HepG2 (cell line): Measurements from ENCODE around the gene STX1B. TPM values are rescaled to one million over a fixed set of nuclear protein-coding genes. Genes with fewer than 3 reads are reported as not detected.

Source experiments
- ARNTL ChIP-seq: sonication (generic); formaldehyde crosslinking; IDR thresholded peaks from 2 replicates; pipeline ENCODE4 v1.4.0; 2020; ENCODE audit warnings: mild to moderate bottlenecking, missing genetic modification reagents
- ATAD3A ChIP-seq: sonication (generic); formaldehyde crosslinking; IDR thresholded peaks from 2 replicates; pipeline ENCODE4 v1.4.0; 2020; ENCODE audit warnings: missing genetic modification reagents
- CHD4 ChIP-seq: fragments of 200-600 bp; sonication (generic); IDR thresholded peaks from 2 replicates; pipeline ENCODE4 v1.7.0; 2017; ENCODE audit warnings: mild to moderate bottlenecking, low read length, borderline replicate concordance
- FOXK1 ChIP-seq: sonication (generic); formaldehyde crosslinking; IDR thresholded peaks from 2 replicates; pipeline ENCODE4 v1.4.0; 2020; ENCODE audit warnings: low read depth, missing genetic modification reagents, borderline replicate concordance
- HMG20A ChIP-seq: IDR thresholded peaks from 2 replicates; pipeline ENCODE4 v1.6.1; 2016; ENCODE audit warnings: borderline replicate concordance
- KMT2A ChIP-seq: sonication (generic); formaldehyde crosslinking; IDR thresholded peaks from 2 replicates; pipeline ENCODE4 v1.4.0; 2020; ENCODE audit warnings: missing genetic modification reagents
- PLRG1 ChIP-seq: fragments of 450-650 bp; conservative IDR thresholded peaks from 2 replicates; pipeline ENCODE4 v1.6.1; 2016
- RBM39 ChIP-seq: fragments of 200-400 bp; formaldehyde crosslinking; IDR thresholded peaks from one replicate; pipeline ENCODE4 v1.6.1; 2018; ENCODE audit warnings: antibody characterized with exemption, mild to moderate bottlenecking, low read depth, low read length; ENCODE audit not compliant: poor library complexity, severe bottlenecking
- SP1 ChIP-seq, 2 experiments: fragments of 450-650 bp in 1 of 2; sonication (generic) in 1 of 2; formaldehyde crosslinking in 1 of 2; IDR thresholded peaks; 2 replicates each; pipeline versions ENCODE4 v1.4.0 to v1.6.1; 2016 to 2020; ENCODE audit warnings: missing genetic modification reagents in 1 of 2
- SP2 ChIP-seq: sonication (generic); formaldehyde crosslinking; IDR thresholded peaks from 2 replicates; pipeline ENCODE4 v1.5.1; 2020; ENCODE audit warnings: mild to moderate bottlenecking, missing genetic modification reagents
- TRIM24 ChIP-seq: sonication (generic); formaldehyde crosslinking; IDR thresholded peaks from 2 replicates; pipeline ENCODE4 v1.8.0; 2022; ENCODE audit warnings: mild to moderate bottlenecking, missing genetic modification reagents
- ZBTB7A ChIP-seq: sonication (generic); formaldehyde crosslinking; IDR thresholded peaks from 2 replicates; pipeline ENCODE4 v1.8.0; 2022; ENCODE audit warnings: mild to moderate bottlenecking, missing genetic modification reagents
- ZNF333 ChIP-seq: sonication (generic); formaldehyde crosslinking; IDR thresholded peaks from 2 replicates; pipeline ENCODE4 v1.4.0; 2020; ENCODE audit warnings: mild to moderate bottlenecking, missing genetic modification reagents, borderline replicate concordance
- ZNF766 ChIP-seq: sonication (generic); formaldehyde crosslinking; IDR thresholded peaks from 2 replicates; pipeline ENCODE4 v1.5.0; 2020; ENCODE audit warnings: missing genetic modification reagents, borderline replicate concordance
- polyA plus RNA-seq, 8 experiments: library from polyadenylated mRNA; depleted of rRNA in 3 of 8; stranded (reverse) in 7 of 8; unstranded in 1 of 8; fragments of >200 nt; fragmentation: Illumina TruSeq in 4 of 8; extraction: Trizol in 4 of 8; gene quantifications; 2 replicates each; pipeline versions ENCODE4 v1.2.1 to v1.2.3, GENCODE V29; 2011 to 2016; ENCODE audit warnings: low read depth in 4 of 8, missing spikeins in 1 of 8, mixed read lengths in 1 of 8; ENCODE audit not compliant: insufficient read depth in 1 of 8
- total RNA-seq, 5 experiments: library from RNA; depleted of rRNA; stranded (reverse); fragments of >200 nt; fragmentation: Illumina TruSeq; extraction: Trizol; gene quantifications; 2 replicates each; pipeline ENCODE4 v1.2.3, GENCODE V29; 2016; ENCODE audit warnings: low read depth in 1 of 5
- TF ChIP-seq, protein P1 (sequence below): sonication (generic); formaldehyde crosslinking; IDR thresholded peaks from 2 replicates; pipeline ENCODE4 v1.8.1; 2022; ENCODE audit warnings: mild to moderate bottlenecking, missing genetic modification reagents
- TF ChIP-seq, protein P2 (sequence below): sonication (generic); formaldehyde crosslinking; conservative IDR thresholded peaks from 2 replicates; pipeline ENCODE4 v1.4.0; 2020; ENCODE audit warnings: missing genetic modification reagents
- TF ChIP-seq, protein P3 (sequence below): sonication (generic); formaldehyde crosslinking; IDR thresholded peaks from 2 replicates; pipeline ENCODE4 v1.4.0; 2020; ENCODE audit warnings: mild to moderate bottlenecking, missing genetic modification reagents
- TF ChIP-seq, protein P4 (sequence below): sonication (generic); formaldehyde crosslinking; IDR thresholded peaks from 2 replicates; pipeline ENCODE4 v1.4.0; 2020; ENCODE audit warnings: low read depth, mild to moderate bottlenecking, missing genetic modification reagents
- TF ChIP-seq, protein P5 (sequence below): IDR thresholded peaks from 2 replicates; pipeline ENCODE4 v1.6.1; 2018; ENCODE audit warnings: missing genetic modification reagents
- TF ChIP-seq, protein P6 (sequence below): sonication (generic); formaldehyde crosslinking; IDR thresholded peaks from 2 replicates; pipeline ENCODE4 v1.8.0; 2022; ENCODE audit warnings: missing genetic modification reagents, mild to moderate bottlenecking, moderate library complexity, borderline replicate concordance

Gene STX1B
- total and polyA plus RNA-seq, 2 of the 13 experiments (the other 11 are each of a cell fraction or from before 2014, with no cell fraction given), result 2.1 to 3.0 TPM

DNA sequence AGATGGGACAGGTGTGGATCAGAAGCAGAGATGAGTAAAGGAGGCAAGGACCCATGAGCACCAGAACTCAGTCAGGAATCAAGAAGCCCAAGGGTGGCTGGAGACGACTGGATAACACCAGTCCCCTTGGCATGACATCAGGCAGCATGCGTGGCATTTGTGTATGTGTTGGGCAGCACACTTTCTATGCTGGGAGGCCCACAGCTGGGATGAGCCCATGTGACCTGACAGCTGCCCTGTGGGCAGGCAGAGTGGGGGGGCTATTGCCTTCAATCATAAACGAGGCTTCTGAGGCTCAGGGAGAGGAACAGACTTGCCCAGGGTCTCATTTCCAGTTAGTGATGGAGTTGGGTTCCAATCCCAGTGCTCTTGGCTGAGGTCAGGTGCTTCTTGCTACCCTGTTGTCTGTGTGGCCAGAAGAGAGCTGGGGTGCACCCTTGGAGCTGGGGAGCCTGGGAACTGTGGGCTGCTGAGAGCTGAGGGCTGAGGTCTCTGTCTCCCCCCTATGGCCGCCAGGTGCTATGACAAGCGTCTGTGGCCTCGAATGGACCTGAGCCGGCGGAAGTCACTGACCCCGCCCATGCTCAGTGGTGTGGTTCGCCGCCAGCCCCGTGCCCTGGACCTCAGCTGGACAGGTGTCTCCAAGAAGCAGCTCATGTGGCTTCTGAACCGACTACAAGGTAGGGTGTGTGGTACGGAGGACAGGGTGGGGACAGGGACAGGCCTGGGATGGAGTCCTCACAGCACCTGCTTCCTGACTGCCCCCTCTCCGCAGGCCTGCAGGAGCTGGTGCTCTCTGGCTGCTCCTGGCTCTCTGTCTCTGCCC, 68.6 kb downstream of the STX1B start (continued):
- TF ChIP-seq SP1 (IDR thresholded peaks at IDR 0.05), result no peak
- TF ChIP-seq SP1 (CRISPR knock-in tag; IDR thresholded peaks at IDR 0.05), result no peak
- TF ChIP-seq RBM39, result peak; percentile 38
- TF ChIP-seq ATAD3A (CRISPR knock-in tag), result no peak
- TF ChIP-seq ZBTB7A (CRISPR knock-in tag), result no peak
- TF ChIP-seq, protein P1, sequence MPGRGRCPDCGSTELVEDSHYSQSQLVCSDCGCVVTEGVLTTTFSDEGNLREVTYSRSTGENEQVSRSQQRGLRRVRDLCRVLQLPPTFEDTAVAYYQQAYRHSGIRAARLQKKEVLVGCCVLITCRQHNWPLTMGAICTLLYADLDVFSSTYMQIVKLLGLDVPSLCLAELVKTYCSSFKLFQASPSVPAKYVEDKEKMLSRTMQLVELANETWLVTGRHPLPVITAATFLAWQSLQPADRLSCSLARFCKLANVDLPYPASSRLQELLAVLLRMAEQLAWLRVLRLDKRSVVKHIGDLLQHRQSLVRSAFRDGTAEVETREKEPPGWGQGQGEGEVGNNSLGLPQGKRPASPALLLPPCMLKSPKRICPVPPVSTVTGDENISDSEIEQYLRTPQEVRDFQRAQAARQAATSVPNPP (CRISPR knock-in tag), result no peak
- TF ChIP-seq, protein P2, sequence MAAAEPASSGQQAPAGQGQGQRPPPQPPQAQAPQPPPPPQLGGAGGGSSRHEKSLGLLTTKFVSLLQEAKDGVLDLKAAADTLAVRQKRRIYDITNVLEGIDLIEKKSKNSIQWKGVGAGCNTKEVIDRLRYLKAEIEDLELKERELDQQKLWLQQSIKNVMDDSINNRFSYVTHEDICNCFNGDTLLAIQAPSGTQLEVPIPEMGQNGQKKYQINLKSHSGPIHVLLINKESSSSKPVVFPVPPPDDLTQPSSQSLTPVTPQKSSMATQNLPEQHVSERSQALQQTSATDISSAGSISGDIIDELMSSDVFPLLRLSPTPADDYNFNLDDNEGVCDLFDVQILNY (CRISPR knock-in tag), result no peak
- TF ChIP-seq, protein P3, sequence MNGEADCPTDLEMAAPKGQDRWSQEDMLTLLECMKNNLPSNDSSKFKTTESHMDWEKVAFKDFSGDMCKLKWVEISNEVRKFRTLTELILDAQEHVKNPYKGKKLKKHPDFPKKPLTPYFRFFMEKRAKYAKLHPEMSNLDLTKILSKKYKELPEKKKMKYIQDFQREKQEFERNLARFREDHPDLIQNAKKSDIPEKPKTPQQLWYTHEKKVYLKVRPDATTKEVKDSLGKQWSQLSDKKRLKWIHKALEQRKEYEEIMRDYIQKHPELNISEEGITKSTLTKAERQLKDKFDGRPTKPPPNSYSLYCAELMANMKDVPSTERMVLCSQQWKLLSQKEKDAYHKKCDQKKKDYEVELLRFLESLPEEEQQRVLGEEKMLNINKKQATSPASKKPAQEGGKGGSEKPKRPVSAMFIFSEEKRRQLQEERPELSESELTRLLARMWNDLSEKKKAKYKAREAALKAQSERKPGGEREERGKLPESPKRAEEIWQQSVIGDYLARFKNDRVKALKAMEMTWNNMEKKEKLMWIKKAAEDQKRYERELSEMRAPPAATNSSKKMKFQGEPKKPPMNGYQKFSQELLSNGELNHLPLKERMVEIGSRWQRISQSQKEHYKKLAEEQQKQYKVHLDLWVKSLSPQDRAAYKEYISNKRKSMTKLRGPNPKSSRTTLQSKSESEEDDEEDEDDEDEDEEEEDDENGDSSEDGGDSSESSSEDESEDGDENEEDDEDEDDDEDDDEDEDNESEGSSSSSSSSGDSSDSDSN, result no peak; the same call in 1 of the 2 replicates
- TF ChIP-seq PLRG1, result no peak
- peak; percentile 55; the same call in 1 of the 2 replicates for TF ChIP-seq ARNTL (CRISPR knock-in tag)
- no peak for TF ChIP-seq SP2 (CRISPR knock-in tag)
- no peak for TF ChIP-seq CHD4
- TF ChIP-seq, protein P4, sequence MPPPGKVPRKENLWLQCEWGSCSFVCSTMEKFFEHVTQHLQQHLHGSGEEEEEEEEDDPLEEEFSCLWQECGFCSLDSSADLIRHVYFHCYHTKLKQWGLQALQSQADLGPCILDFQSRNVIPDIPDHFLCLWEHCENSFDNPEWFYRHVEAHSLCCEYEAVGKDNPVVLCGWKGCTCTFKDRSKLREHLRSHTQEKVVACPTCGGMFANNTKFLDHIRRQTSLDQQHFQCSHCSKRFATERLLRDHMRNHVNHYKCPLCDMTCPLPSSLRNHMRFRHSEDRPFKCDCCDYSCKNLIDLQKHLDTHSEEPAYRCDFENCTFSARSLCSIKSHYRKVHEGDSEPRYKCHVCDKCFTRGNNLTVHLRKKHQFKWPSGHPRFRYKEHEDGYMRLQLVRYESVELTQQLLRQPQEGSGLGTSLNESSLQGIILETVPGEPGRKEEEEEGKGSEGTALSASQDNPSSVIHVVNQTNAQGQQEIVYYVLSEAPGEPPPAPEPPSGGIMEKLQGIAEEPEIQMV (CRISPR knock-in tag), result no peak; the same call in 1 of the 2 replicates
- no peak for TF ChIP-seq HMG20A (CRISPR knock-in tag)
- TF ChIP-seq, protein P5, sequence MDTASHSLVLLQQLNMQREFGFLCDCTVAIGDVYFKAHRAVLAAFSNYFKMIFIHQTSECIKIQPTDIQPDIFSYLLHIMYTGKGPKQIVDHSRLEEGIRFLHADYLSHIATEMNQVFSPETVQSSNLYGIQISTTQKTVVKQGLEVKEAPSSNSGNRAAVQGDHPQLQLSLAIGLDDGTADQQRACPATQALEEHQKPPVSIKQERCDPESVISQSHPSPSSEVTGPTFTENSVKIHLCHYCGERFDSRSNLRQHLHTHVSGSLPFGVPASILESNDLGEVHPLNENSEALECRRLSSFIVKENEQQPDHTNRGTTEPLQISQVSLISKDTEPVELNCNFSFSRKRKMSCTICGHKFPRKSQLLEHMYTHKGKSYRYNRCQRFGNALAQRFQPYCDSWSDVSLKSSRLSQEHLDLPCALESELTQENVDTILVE (CRISPR knock-in tag), result no peak
- TF ChIP-seq, protein P6, sequence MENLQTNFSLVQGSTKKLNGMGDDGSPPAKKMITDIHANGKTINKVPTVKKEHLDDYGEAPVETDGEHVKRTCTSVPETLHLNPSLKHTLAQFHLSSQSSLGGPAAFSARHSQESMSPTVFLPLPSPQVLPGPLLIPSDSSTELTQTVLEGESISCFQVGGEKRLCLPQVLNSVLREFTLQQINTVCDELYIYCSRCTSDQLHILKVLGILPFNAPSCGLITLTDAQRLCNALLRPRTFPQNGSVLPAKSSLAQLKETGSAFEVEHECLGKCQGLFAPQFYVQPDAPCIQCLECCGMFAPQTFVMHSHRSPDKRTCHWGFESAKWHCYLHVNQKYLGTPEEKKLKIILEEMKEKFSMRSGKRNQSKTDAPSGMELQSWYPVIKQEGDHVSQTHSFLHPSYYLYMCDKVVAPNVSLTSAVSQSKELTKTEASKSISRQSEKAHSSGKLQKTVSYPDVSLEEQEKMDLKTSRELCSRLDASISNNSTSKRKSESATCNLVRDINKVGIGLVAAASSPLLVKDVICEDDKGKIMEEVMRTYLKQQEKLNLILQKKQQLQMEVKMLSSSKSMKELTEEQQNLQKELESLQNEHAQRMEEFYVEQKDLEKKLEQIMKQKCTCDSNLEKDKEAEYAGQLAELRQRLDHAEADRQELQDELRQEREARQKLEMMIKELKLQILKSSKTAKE (CRISPR knock-in tag), result no peak
- TF ChIP-seq ZNF333 (CRISPR knock-in tag), result no peak
- no peak for TF ChIP-seq FOXK1 (CRISPR knock-in tag)
- TF ChIP-seq KMT2A (CRISPR knock-in tag), result no peak
- no peak for TF ChIP-seq TRIM24
- TF ChIP-seq ZNF766, result no peak
